Mesendoderm (in vitro differentiated cells): Measurements from ENCODE around the gene ZNF277.
A peak's percentile ranks its signal among the peaks of the same experiment; 100 is the strongest.

ENCODE experiments used
- DNase-seq: peaks from one replicate; pipeline ENCODE4 v3.0.0; 2013
- H2AK5ac ChIP-seq: 2 replicates; pipeline ENCODE4 v1.6.1; 2013; ENCODE audit warnings: low read length, inconsistent platforms
- H2BK120ac ChIP-seq: 2 replicates; pipeline ENCODE4 v1.6.1; 2013; ENCODE audit warnings: low read depth, mild to moderate bottlenecking, low read length, moderate library complexity, mixed read lengths
- H2BK15ac ChIP-seq: replicated peaks from 2 replicates; pipeline ENCODE4 v1.6.1; 2013; ENCODE audit warnings: low read depth, mild to moderate bottlenecking, moderate library complexity
- H2BK5ac ChIP-seq: 2 replicates; pipeline ENCODE4 v1.6.1; 2013; ENCODE audit warnings: low read length, inconsistent platforms
- H3K18ac ChIP-seq: 2 replicates; pipeline ENCODE4 v1.6.1; 2013; ENCODE audit warnings: mild to moderate bottlenecking, low read length, mixed read lengths
- H3K23ac ChIP-seq: one replicate; pipeline ENCODE4 v1.6.1; 2013; ENCODE audit warnings: low read length
- H3K27ac ChIP-seq: 2 replicates; pipeline ENCODE4 v1.5.1; 2013; ENCODE audit warnings: low read depth, mild to moderate bottlenecking, inconsistent platforms, low read length, moderate library complexity
- H3K27me3 ChIP-seq: 2 replicates; pipeline ENCODE4 v1.6.1; 2013; ENCODE audit warnings: low read length, control low read depth, mild to moderate bottlenecking, inconsistent platforms; ENCODE audit not compliant: insufficient read depth, poor library complexity
- H3K36me3 ChIP-seq: 2 replicates; pipeline ENCODE4 v1.6.1; 2013; ENCODE audit warnings: low read length, inconsistent platforms; ENCODE audit not compliant: control insufficient read depth, insufficient read depth
- H3K4ac ChIP-seq: one replicate; pipeline ENCODE4 v1.6.1; 2013; ENCODE audit warnings: low read depth, mild to moderate bottlenecking, low read length, moderate library complexity
- H3K4me1 ChIP-seq: 2 replicates; pipeline ENCODE4 v1.6.1; 2013; ENCODE audit warnings: low read depth, low read length, inconsistent platforms; ENCODE audit not compliant: control insufficient read depth
- H3K4me2 ChIP-seq: 2 replicates; pipeline ENCODE4 v1.6.1; 2013; ENCODE audit warnings: low read length
- H3K4me3 ChIP-seq: 2 replicates; pipeline ENCODE4 v1.5.1; 2013; ENCODE audit warnings: mild to moderate bottlenecking, low read length
- H3K56ac ChIP-seq: one replicate; pipeline ENCODE4 v1.6.1; 2013; ENCODE audit warnings: low read length
- H3K79me1 ChIP-seq: 2 replicates; pipeline ENCODE4 v1.6.1; 2013; ENCODE audit warnings: low read length, inconsistent platforms
- H3K79me2 ChIP-seq: 2 replicates; pipeline ENCODE4 v1.6.1; 2013; ENCODE audit warnings: mild to moderate bottlenecking, low read length; ENCODE audit not compliant: control insufficient read depth, insufficient read depth
- H3K9ac ChIP-seq: 2 replicates; pipeline ENCODE4 v1.6.1; 2013; ENCODE audit warnings: low read length, inconsistent platforms
- H4K5ac ChIP-seq: one replicate; pipeline ENCODE4 v1.6.1; 2013; ENCODE audit warnings: low read length
- H4K8ac ChIP-seq: one replicate; pipeline ENCODE4 v1.6.1; 2013; ENCODE audit warnings: low read depth, mild to moderate bottlenecking, control low read depth, low read length, moderate library complexity
- WGBS: extraction: QIAGEN DNeasy Blood & Tissue Kit; methylation state at CpG from one replicate; pipeline ENCODE4 v1.1.7; 2013; ENCODE audit warnings: low lambda C conversion rate, missing lambda C conversion rate; ENCODE audit not compliant: insufficient coverage; ENCODE audit errors: extremely low coverage; 5-methylcytosine and 5-hydroxymethylcytosine counted together

The ZNF277 gene

DNA sequence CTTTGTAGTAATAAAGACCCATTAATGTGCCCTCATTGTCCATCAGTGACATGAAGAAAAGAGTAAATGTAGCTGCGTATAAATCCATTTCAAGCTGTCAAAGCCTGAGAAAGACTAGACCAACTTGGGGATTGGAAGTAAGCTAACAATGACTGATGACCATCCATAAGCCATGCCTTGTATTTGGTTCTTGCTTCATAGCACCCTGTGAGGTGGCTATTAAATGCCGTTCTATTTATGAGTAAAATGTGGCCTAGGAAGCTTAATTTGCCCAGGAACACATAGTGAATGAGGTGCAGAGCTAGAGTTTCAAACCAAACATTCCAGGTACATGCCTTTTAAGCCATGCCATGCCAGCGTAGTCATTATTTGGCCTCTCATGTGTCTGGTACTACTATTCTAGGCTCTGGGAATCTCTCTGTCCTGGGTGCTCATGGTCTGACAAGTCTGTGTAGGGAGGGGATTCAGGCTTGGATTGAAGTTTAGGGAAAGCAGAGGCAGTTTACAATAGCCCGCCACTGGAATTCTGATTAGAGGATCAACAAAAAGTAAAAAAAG, 92.1 kb downstream of the ZNF277 start:
- H3K36me3 ChIP-seq, result no peaks in the 10 kb centered on the region
- H3K4me3 ChIP-seq, result no peak overlapping the region
- no peak overlapping the region for H4K5ac ChIP-seq
- no peaks in the 10 kb centered on the region for H3K79me2 ChIP-seq
- WGBS, result no CpG with 5 or more reads among the region's 4 CpGs
- H3K18ac ChIP-seq, result no peak overlapping the region
- no peak overlapping the region for H3K4me2 ChIP-seq
- no peak overlapping the region for H2AK5ac ChIP-seq
- no peak overlapping the region for H3K27ac ChIP-seq
- no peak overlapping the region for H3K56ac ChIP-seq
- no peak overlapping the region for H3K9ac ChIP-seq
- peak; percentile 10 for DNase-seq
- H2BK120ac ChIP-seq, result no peak overlapping the region
- no peak overlapping the region for H2BK5ac ChIP-seq
- H2BK15ac ChIP-seq, result no peak overlapping the region
- H4K8ac ChIP-seq, result no peak overlapping the region
- no peak overlapping the region for H3K23ac ChIP-seq
- H3K79me1 ChIP-seq, result no peaks in the 10 kb centered on the region
- H3K4ac ChIP-seq, result no peak overlapping the region
- H3K4me1 ChIP-seq, result peaks cover 2% of the 10 kb centered on the region
- H3K27me3 ChIP-seq, result no peaks in the 10 kb centered on the region

DNA sequence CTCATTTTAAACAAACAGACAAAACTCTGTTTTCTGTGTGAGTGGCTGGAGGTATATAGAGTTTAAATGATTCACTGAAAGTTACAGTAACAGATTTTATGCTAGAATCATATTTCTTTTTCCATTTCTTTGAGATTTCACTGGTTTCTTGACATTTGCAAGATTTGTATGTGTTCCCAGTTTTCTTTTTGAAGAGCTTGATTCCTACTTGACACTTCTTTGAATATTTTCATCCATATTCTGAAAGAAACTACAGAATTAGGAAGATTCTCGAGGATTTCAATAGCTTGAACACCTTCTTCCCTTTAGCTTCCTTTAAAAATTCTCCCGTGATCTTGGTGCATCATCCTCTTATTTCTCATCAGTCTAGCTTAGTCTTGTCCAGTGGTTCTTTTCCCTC, 93.6 kb downstream of the ZNF277 start:
- Histone ChIP-seq H2BK15ac (no peak overlapping the region), H3K27me3 (no peaks in the 10 kb centered on the region), H4K5ac (no peak overlapping the region), H3K56ac (no peak overlapping the region), H3K23ac (no peak overlapping the region), H2BK120ac (no peak overlapping the region), H3K9ac (no peak overlapping the region), H3K18ac (no peak overlapping the region), H4K8ac (no peak overlapping the region), H2BK5ac (no peak overlapping the region), H3K79me2 (no peaks in the 10 kb centered on the region), H3K4me3 (no peak overlapping the region), H3K4me2 (no peak overlapping the region), H3K4ac (no peak overlapping the region), H3K4me1 (peaks cover 2% of the 10 kb centered on the region), H3K79me1 (no peaks in the 10 kb centered on the region), H2AK5ac (no peak overlapping the region), H3K36me3 (no peaks in the 10 kb centered on the region), H3K27ac (no peak overlapping the region)
- no peak for DNase-seq
- WGBS, result no CpG with 5 or more reads among the region's 2 CpGs

GRCh38 chr7:112300831-112301407, 94.4 kb downstream of the ZNF277 start:
- Histone ChIP-seq H2BK120ac (no peak overlapping the region), H2BK15ac (no peak overlapping the region), H3K4ac (no peak overlapping the region), H3K27me3 (no peaks in the 10 kb centered on the region), H3K18ac (no peak overlapping the region), H3K56ac (no peak overlapping the region), H3K79me1 (no peaks in the 10 kb centered on the region), H3K23ac (no peak overlapping the region), H2BK5ac (no peak overlapping the region), H3K36me3 (no peaks in the 10 kb centered on the region), H3K27ac (no peak overlapping the region), H3K4me2 (no peak overlapping the region), H3K79me2 (no peaks in the 10 kb centered on the region), H3K9ac (no peak overlapping the region), H4K8ac (no peak overlapping the region), H4K5ac (no peak overlapping the region), H2AK5ac (no peak overlapping the region), H3K4me1 (peaks cover 2% of the 10 kb centered on the region), H3K4me3 (no peak overlapping the region)
- no peak for DNase-seq
- no CpG with 5 or more reads among the region's 6 CpGs for WGBS

DNA sequence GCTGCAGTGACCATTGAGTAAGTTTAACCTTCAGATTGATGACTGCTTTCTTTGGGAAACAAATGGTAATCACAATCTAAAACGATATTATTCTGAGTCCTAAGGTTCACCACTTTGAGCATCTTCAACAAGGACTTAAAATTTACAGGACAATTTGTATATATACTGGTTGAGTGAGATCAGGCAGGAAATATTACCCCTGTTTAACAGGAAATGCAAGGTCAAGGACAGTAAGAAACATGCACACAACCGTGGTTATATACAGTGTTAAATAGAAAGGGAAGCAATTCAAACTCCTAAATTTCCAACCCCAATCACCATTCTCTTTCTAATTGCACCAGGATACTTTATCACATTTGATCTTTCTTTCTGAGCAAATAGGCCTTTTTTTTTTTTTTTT, 96.1 kb downstream of the ZNF277 start:
- Histone ChIP-seq H3K4me2 (no peak overlapping the region), H2BK5ac (no peak overlapping the region), H4K8ac (no peak overlapping the region), H3K4ac (no peak overlapping the region), H3K79me2 (no peaks in the 10 kb centered on the region), H3K79me1 (no peaks in the 10 kb centered on the region), H3K27ac (no peak overlapping the region), H3K9ac (no peak overlapping the region), H3K27me3 (no peaks in the 10 kb centered on the region), H3K56ac (no peak overlapping the region), H2BK120ac (no peak overlapping the region), H4K5ac (no peak overlapping the region), H3K4me1 (peaks cover 2% of the 10 kb centered on the region), H3K23ac (no peak overlapping the region), H2BK15ac (no peak overlapping the region), H3K18ac (no peak overlapping the region), H3K4me3 (no peak overlapping the region), H3K36me3 (no peaks in the 10 kb centered on the region), H2AK5ac (no peak overlapping the region)
- WGBS, result no CpG with 5 or more reads among the region's 2 CpGs
- no peak for DNase-seq

DNA sequence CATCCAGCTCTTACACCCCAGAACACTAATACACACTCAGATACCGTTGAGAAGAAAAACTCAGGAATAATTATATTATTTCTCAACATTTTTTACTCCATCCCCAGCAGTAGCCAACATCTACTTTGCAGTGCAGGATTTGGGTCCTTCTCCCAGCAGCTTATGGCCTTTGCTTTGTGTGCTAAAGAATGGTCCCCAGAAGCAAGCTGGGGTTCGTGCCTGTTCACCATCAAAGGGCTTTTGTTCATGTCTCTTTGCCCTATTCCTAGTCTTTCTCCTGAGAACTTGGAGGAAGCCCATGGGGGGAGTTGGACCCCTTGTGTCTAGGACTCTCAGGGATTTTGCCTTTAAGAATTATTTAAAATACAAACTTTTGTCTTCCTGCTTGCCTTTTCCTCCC, 100.4 kb downstream of the ZNF277 start:
- H3K79me2 ChIP-seq, result no peaks in the 10 kb centered on the region
- no peak overlapping the region for H2BK120ac ChIP-seq
- H3K4ac ChIP-seq, result peak overlapping the region; percentile 36
- no CpG with 5 or more reads among the region's 2 CpGs for WGBS
- no peaks in the 10 kb centered on the region for H3K79me1 ChIP-seq
- no peak overlapping the region for H3K56ac ChIP-seq
- no peak overlapping the region for H3K23ac ChIP-seq
- H3K4me3 ChIP-seq, result no peak overlapping the region
- H3K4me1 ChIP-seq, result peaks cover 2% of the 10 kb centered on the region
- no peak overlapping the region for H3K27ac ChIP-seq
- H2AK5ac ChIP-seq, result no peak overlapping the region
- H3K4me2 ChIP-seq, result no peak overlapping the region
- H4K5ac ChIP-seq, result no peak overlapping the region
- H3K36me3 ChIP-seq, result no peaks in the 10 kb centered on the region
- H4K8ac ChIP-seq, result no peak overlapping the region
- H3K27me3 ChIP-seq, result no peaks in the 10 kb centered on the region
- no peak overlapping the region for H3K18ac ChIP-seq
- H2BK15ac ChIP-seq, result no peak overlapping the region
- H3K9ac ChIP-seq, result no peak overlapping the region
- H2BK5ac ChIP-seq, result no peak overlapping the region
- no peak for DNase-seq

DNA sequence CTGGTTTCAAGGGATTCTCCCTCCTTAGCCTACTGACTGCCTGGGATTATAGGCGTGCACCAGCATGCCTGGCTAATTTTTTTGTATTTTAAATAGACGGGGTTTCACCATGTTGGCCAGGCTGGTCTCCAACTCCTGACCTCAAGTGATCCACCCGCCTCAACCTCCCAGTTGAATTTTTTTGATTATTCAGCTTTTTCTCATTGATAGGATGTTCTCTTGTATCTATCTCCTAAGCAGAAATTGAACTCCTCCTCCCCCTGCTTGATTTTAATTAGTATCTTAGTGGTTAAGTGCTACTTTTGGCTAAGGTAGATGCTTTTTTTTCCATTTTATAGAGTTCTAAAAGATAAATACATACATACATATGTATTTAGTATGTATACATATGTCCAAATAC, 101.0 kb downstream of the ZNF277 start:
- no peak overlapping the region for H2BK15ac ChIP-seq
- H3K27ac ChIP-seq, result no peak overlapping the region
- H3K4me3 ChIP-seq, result no peak overlapping the region
- no peak overlapping the region for H2BK5ac ChIP-seq
- H3K18ac ChIP-seq, result no peak overlapping the region
- H4K5ac ChIP-seq, result no peak overlapping the region
- no peak overlapping the region for H2BK120ac ChIP-seq
- H3K79me2 ChIP-seq, result no peaks in the 10 kb centered on the region
- no peaks in the 10 kb centered on the region for H3K79me1 ChIP-seq
- no peak overlapping the region for H3K56ac ChIP-seq
- no peaks in the 10 kb centered on the region for H3K27me3 ChIP-seq
- H3K36me3 ChIP-seq, result no peaks in the 10 kb centered on the region
- H3K9ac ChIP-seq, result no peak overlapping the region
- WGBS, result no CpG with 5 or more reads among the region's 3 CpGs
- peaks cover 2% of the 10 kb centered on the region for H3K4me1 ChIP-seq
- no peak overlapping the region for H3K4me2 ChIP-seq
- DNase-seq, result no peak
- H2AK5ac ChIP-seq, result no peak overlapping the region
- H4K8ac ChIP-seq, result no peak overlapping the region
- H3K4ac ChIP-seq, result no peak overlapping the region
- no peak overlapping the region for H3K23ac ChIP-seq
